ENCODE measurements around the gene LCN1.
"Not testable (repeated sequence)": the region's sequence is repeated elsewhere in the genome, so short reads cannot be mapped to it uniquely, and the experiment has no call there.

LCN1 gene

DNA sequence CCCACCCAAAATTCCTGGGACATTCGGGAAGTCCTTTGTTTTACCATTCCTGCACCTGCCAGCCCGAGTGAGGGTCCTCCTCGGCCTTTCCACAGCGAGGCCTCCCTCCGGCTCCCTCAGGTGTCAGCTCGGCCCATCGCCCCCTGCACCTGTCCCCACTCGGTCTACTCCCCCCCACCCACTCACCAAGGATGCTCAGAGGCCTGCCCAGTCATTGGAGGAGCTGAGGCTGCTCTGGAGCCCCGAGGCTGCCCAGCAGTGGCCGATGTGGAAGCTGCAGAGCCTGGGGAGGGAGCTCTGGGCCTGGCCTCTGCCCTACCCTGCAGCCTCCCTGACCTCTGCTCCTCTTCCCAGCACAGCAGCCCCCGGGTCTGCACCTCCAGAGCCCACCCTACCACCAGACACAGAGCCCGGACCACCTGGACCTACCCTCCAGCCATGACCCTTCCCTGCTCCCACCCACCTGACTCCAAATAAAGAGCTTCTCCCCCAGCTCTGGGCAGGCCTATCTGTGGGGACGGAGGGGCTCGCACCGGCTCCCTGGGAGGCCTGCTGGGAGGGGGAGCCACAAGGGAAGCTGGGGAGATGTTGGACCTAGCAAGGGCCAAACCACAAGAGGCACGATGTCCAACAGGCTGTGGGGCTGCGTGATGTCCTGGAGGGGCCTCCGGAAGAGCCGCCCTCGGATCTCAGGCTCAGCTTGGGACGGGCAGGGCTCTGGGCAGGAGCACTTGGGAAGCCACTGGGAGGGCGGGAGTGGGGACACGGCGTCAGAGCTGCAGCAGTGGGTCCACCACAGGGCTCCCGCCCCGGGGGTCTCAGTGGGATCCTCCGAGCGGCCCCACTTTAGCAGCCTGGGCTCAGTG is 28.5 kb downstream of the LCN1 start:
- not testable (repeated sequence) for DNase-seq

DNA sequence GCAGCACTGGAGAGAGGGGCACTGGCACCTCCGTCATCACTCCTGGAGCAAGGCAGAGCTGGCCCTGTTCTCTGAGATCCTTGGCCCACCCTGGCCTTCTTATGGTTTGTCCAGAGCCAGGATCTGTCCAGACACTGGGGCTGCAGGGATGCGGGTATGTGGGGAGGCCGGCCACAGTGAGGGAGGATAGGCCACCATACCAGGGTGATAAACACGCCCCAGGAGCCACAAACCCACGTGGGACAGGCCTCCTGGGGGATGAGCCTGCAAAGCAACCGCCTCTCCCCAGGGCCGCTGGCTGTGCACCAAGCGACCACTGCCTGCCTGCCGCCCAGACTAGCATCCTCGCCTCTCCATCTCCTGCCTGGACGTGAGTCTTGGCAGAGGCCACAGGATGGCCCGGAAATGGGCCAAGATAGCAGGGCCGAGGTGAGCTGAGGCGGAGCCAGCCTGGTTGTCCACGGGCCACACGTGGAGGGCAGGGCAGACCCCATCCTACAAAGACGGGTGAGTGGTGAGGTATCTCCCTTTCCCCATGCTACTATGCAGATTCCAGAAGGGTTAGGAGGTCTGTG is 29.2 kb downstream of the LCN1 start:
- no peak for DNase-seq

DNA sequence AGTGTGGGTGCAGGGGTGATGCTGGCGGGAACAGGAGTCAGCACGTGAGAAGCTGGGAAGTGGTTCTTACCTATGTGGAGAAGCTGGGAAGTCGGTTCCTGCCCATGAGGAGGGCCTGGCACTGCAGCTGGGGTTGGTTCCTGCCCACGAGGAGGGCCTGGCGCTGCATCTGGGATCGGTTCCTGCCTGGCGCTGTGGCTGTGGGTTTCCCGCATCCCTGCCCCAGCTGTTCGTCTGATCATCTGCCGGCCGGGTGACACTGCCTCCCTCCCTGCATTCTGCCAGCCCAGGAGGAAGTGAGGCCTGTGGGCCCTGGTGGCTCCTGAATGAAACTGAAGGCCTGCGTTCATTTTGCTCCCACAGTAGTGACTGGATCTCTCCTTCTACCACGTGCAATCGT is 29.8 kb downstream of the LCN1 start:
- no peak for DNase-seq

DNA sequence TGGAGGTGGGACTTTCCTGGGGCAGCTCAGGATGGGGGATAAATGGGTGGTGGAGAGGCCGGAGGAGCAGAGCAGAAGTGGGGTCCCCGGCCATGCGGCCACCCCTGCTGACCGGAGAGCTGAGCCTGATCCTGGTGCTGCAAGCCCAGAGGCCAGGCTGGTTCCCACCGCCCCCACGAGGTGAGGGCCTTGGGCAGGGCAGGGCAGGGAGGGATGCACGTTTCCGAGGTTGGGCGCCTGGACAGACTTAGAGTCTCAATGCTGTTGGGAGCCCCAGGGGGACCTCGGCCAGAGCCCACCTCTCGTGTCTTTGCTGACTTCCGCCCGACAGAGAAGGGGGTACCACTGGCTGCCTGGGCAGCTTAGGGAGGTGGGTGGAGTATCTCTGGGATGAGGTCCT is 30.2 kb downstream of the LCN1 start:
- no peak for DNase-seq

DNA sequence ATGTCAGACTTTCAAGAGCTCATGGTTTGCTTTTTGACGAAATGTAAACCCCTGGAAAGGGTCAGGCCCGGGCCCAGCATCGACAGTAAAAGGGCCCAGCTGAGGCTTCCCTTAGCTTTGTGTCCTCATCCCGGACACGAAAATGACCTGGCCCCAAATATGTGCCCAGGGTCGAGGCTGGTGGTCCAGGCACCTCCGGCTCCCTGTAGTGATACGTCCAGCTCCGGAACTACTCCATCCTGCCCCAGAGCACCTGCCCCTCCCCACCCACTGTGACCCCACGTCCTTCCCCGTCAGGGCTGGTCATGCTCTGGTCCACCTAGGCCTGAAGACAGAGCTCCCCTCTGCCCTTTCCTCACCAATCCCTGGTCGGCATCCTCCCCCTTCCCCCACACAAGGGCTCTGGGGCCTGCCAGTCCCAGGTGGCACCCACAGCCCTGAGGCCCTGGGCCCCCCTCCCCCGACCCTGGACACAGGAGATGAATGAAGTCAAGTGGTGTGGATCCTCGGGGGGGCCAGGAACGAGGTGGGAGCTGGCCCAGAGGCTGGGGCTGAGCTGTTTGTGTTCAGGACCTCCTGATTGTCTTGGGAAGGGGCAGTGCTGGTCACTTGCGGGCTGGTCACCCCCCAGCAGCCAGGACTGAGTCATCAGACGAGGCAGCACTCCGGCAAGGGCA is 30.9 kb downstream of the LCN1 start:
- DNase-seq, result no peak

DNA sequence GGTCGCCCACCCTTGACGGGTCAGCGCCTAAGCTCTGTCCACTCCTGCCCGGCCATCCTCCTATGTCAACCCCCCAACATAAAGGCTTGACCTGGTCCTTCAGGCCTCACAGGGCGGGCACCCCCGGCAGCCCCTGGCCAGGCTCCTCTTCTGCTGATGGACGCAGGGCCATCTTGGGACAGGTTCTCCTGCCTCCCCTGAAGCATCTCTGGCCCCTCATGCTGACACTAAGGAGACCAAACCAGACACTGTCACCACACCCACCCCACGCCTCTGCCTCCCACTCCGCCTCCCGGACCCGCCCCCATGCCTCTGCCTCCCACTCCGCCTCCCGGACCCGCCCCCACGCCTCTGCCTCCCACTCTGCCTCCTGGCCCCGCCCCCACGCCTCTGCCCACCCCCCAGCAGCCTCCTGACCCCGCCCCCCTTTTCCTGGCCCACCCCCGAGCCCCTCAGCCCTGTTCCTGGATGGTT is 31.5 kb downstream of the LCN1 start:
- no peak for DNase-seq

DNA sequence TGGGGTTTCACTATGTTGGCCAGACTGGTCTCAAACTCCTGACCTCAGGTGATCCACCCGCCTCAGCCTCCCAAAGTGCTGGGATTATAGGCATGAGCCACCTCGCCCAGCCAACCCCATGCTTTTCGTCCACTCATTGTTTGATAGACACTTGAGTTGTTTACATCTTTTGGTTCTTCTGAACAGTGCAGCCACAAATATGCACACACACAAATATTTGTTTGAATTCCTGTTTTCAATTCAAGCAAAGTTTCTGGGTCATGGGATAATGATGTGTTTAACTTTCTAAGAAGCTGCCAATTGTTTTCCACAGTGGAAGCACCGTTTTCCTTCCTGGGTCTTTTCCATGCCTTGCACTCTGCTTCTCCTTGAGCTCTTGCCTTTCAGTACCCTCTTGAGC is 33.5 kb downstream of the LCN1 start:
- DNase-seq, result no peak

DNA sequence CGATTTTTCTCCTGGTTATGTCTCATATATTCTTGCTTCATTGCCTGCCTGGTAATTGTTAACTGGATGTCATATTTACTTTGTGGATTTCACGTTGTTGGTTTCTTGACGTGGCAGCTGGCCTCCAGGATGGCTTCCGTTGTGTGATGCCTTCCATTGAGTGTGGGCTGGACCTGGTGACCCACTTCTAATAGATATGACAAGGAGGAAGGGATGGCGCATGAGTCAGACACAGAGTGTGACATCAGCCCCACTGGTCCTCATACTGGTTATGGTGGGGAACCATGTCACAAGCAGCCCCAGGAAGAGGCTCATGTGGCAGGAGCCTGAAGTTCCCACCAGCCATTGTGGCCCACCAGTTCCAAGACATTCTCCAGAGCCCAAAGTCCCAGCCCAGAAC is 34.0 kb downstream of the LCN1 start:
- DNase-seq, result no peak

DNA sequence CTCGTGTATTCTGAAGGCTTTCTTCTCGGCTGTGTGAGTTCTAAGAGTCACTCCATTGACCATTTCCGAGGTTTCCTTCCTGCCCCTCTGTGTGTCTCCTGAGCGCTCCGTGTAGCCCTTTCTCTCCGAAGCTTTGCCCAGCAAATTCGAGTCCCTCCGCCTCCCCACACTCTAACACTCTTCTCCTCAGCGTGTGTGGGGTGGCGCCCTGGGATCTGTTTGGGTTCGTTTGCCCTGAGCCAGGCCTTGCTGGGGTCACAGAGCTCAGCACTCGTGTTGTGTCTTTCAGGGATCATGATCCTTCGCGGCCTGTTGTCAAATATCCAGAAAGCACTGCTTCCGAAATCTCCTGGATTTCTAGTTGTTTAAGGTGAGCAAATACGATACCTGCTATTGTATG is 34.7 kb downstream of the LCN1 start:
- DNase-seq, result no peak

DNA sequence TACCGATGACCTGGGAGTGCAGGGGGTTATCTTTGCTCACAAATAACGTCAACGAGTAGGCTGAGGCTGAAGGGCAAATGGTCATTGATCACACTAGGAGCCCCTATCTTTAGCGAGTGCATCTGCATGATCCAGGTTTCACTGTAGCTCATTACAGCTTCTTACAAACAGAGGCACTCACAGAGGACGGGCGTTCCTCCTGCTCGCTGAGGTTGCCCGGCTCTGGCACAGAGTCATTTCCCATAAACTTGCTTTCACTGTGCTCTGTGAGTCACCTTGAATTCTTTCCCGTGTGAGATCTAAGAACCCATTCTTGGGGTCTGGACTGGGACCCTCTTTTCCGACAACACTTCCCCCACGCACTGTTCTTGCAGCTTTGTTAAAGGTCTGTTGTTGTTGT is 38.4 kb downstream of the LCN1 start:
- no peak for DNase-seq

DNA sequence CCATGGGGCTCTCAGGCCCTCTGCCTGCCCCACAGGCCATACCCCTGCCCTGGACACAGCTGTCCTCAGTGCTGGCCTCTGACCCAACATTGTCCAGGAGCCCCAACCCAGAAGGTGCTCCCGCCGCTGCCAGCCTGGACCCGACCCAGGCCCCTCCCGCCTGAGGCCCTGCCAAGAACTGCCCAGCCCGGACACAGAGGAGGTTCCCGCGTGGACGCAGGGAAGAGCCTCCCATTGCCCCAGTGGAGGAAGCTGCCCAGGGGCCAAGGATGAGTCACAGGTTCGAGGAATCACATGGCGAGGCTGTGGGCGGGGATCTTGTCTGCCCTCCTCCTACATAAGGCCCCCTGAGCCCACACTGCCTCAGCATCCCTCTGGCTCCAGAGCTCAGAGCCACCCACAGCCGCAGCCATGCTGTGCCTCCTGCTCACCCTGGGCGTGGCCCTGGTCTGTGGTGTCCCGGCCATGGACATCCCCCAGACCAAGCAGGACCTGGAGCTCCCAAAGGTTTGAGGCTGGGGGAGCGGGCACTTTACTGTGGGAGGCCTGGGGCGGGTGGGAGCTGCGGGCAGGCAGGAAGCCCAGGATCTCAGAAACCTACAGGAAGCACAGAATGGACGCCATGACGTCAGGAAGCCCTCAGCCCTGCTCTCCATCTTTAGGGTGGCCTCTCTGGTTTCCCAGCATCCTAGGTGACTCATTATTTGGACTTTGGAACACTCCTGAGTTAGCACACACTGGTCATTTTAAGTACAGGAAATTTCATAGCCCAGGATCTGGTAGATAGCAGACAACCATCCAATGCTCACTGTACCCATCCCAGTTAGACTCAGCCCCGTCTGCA is 40.4 kb downstream of the LCN1 start, which contains the start of gene PAEP:
Gene PAEP, plus strand, starts transcription at position 366 of the 844 bp plus-strand sequence.
- DNase-seq, result no peak

DNA sequence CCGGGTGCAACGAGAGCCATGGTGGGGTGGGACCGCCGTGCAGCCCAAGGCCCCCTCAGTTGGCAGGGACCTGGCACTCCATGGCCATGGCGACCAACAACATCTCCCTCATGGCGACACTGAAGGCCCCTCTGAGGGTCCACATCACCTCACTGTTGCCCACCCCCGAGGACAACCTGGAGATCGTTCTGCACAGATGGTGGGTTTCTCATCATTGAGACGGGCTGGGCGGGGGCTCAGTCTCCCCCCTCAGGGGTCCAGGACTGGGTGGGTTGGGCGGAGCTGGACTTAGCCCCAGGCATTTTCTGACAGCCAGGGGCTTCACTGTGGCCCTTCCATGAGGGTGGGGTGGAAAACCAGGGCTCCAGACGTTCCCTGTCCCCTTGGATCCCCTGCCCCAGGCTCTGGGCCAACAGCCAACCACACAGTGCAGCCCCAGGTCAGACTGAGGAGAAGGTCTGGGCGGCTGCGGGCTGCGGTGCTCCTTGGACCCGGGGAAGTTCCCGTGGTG is 41.0 kb downstream of the LCN1 start:
- DNase-seq, result no peak

DNA sequence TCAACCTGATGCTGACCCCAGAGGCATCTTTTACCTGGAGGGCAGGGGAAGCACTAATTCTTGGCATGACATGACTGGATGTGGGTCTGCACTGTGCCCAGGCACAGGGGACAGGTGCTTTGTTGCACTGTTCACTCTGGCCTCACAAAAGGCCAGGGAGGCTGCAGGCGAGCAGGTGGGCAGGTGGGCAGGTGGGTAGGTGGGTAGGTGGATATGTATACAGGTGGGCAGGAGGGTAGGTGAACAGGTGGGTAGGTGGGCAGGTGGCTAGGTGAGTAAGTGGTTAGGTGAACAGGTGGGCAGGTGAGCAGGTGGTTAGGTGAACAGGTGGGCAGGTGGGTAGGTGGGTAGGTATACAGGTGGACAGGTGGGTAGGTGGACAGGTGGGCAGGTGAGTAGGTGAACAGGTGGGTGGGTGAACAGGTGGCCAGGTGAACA is 41.8 kb downstream of the LCN1 start:
- DNase-seq, result no peak

DNA sequence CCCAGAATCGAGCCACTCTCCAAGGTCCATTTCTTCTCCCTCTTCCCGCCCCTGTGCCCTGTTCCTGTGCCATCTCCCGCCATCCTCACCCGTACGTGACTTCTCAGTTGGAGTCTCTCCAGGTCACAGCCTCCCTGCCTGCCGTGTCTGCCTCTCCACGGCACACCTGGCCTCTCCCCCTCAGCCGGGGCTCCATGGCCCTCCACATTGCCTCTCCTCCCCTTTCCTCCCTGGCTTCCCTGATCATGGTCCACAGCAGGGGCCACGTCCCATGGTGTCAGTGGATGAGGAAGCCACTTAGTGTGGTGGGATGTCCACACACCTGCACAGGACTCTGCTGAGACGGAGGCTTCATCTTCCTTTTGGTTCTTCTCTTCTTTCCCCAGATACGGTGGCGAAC is 42.6 kb downstream of the LCN1 start:
- no peak for DNase-seq

DNA sequence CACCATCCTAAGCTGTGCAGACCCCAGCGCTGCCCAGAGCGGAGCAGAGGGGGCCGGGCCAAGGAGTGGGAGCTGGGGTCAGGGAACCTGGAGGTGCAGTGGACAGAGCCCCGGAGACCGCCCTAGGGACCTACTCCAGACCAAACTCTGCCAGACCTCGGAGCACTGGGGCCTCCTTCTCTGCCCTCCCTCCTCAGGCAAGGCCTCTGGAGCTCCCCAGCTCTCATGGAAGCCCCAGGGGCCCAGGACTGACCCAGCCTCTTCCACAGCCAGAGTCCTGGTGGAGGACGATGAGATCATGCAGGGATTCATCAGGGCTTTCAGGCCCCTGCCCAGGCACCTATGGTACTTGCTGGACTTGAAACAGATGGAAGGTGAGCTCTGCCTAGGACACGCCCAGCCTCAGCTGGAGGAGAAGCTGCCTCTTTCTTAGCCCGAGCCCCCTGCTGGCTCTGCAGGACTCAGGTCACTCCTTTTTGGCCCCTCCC is 43.9 kb downstream of the LCN1 start:
- no peak for DNase-seq

DNA sequence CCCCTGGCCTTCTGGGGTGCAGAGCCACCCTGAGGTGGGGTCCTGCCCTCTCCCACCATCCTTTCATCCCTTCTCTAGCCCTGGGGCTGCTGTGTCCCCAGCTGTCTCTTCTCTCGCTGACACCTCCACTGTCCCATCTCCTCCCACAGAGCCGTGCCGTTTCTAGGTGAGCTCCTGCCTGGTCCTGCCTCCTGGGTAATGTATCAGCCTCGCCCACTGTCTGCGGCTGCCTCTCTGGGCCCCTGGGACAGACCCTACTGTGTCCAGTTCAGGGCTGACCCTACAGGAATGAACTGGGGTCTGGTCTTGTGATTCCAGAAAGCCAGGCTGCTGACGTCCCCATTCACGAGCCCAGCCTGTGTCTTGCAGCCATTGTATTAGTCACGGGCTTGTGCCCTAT is 44.4 kb downstream of the LCN1 start:
- DNase-seq, result no peak

DNA sequence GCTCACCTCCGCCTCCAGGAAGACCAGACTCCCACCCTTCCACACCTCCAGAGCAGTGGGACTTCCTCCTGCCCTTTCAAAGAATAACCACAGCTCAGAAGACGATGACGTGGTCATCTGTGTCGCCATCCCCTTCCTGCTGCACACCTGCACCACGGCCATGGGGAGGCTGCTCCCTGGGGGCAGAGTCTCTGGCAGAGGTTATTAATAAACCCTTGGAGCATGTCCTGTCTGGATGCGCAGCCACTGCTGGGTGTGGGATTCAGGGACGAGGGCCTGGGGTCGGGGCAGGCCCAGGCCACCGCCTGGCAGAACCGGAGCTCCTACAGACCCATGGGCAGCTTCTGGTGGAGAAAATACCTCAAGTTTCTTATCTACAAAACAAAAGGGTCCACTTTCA is 45.3 kb downstream of the LCN1 start:
- DNase-seq, result no peak

DNA sequence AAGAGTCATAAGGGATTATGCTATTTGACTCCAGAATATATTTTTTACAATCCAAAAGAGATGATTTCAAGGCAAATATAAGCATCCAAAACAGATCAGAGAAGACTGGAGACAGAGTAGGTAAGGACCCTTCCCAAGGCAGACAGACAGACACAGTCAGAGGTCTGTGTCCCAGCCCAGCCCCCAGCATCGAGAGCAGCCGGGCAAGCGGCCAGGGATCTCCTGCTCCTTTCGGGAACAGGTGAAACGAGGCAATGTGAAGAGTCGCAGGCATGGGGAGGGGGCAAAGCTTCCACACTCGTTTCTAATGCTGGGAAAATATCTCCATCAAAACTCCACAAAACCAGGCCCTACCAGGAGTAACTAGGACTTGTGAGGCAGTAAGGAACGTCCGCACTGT is 46.1 kb downstream of the LCN1 start:
- peak; percentile 14 to 34 for DNase-seq

DNA sequence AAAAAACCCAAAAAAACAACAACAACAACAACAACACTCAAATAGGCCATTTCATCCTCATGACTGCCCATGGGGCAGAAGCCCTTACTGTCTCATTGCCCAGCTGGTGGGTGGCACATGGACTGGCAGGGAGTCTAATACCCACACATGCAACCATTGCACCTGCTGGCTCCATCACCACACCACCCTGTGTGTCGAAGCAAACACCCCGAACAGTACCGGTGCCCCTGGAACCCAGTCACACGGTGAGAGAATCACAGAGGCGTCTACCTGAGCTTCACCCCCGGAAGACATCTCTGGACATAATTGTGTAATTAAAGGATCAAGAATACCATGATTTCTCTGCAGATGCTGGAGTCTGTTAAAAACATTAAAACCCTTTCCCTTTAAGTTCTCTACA is 46.8 kb downstream of the LCN1 start:
- no peak for DNase-seq

DNA sequence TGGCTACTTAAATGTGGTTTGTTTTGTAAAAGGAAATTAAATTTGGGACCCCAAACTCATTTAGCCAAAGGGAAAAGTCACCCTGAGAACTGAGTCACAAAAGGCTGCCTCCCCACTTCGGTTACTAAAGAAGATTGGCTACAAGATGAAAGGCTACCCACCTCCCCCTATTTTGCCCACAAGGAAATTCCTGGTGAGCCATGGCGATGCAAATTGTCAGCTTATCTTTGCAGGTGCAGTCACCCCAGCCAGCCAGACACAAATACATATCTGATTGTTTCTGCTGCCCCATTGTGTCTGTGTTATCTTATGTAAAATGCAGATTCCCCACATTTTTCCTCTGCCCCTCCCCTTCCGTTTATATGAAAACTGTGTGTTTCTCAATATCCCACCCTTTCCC is 49.2 kb downstream of the LCN1 start:
- no peak for DNase-seq

DNA sequence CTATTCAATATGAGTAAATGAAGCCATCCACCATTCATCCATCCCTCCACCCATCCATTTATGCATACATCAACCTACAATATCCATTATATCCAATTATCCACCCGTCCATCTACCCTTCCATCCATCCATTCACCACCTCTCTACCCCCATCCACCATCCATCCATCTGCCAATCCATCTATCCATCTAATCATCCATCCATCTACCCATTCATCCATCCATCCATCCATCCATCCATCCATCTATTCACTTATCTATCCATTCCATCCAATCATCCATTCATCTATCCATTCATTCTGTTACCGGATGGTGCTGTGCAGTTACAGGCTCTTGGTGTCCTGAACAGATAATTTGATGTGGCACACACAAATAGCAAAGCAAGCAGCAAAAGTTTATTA is 51.0 kb downstream of the LCN1 start:
- DNase-seq, result no peak

DNA sequence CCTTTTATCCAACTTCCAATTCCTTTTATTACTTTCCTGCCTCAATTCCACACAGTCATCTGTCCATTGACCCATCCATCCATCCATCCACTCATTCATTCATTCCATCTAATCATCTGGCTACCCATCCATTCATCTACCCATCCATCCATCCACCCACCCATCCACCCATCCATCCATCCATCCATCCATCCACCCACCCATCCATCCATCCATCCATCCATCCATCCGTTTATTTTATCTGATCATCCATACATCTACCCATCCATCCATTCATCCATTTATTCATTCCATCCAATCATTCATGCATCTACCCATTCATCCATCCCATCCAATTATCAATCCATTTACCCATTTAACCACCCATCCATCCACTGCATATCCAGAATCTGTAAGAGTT is 51.9 kb downstream of the LCN1 start:
- no peak for DNase-seq

DNA sequence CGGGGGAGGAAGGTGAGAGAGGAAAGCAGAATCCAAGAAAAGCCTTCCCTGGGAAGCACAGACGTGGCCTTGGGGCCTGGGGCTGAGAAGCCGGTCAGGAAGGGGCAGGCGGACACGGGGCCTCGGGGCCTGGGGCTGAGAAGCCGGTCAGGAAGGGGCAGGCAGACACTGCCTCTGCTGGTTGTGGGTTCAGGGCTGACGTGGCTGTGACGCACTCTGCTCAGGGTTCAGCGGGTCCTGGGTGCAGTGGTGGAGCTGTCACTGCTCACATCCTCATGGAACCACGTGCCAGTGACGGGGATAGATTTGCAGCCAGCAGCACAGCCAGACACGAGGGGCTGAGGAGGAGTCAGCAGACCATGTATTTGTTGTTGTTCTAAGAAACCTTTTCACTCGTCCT is 53.1 kb downstream of the LCN1 start:
- no peak for DNase-seq
